Liver (tissue), 3 donors: ENCODE results near the gene TMEM51.

Source experiments
- ATF3 ChIP-seq: IDR thresholded peaks from 2 replicates; pipeline ENCODE4 v1.6.1; 2016; ENCODE audit warnings: antibody characterized with exemption
- CTCF ChIP-seq: fragments of 150-350 bp; IDR thresholded peaks from 2 replicates; pipeline ENCODE4 v1.5.1; 2017; ENCODE audit warnings: improper control_type of control experiment, low read depth, low read length; ENCODE audit not compliant: missing input control
- FOXA1 ChIP-seq: IDR thresholded peaks from 2 replicates; pipeline ENCODE4 v1.6.1; 2016; ENCODE audit warnings: antibody characterized with exemption
- GABPA ChIP-seq, 2 donors: IDR thresholded peaks in 1 of 2; conservative IDR thresholded peaks in 1 of 2; 2 replicates each; pipeline ENCODE4 v1.6.1; 2016; ENCODE audit warnings: antibody characterized with exemption in 2 of 2, mild to moderate bottlenecking in 1 of 2, moderate library complexity in 1 of 2
- JUND ChIP-seq, 2 donors: IDR thresholded peaks; 2 replicates each; pipeline ENCODE4 v1.6.1; 2016; ENCODE audit warnings: antibody characterized with exemption in 2 of 2
- RAD21 ChIP-seq, 2 donors: IDR thresholded peaks; 2 replicates each; pipeline ENCODE4 v1.6.1; 2016; ENCODE audit warnings: antibody characterized with exemption in 2 of 2, mild to moderate bottlenecking in 2 of 2
- SP1 ChIP-seq: IDR thresholded peaks from 2 replicates; pipeline ENCODE4 v1.6.1; 2018; ENCODE audit warnings: antibody characterized with exemption, mild to moderate bottlenecking
- TAF1 ChIP-seq: conservative IDR thresholded peaks from 2 replicates; pipeline ENCODE4 v1.6.1; 2016; ENCODE audit warnings: antibody characterized with exemption, mild to moderate bottlenecking
- YY1 ChIP-seq: IDR thresholded peaks from 2 replicates; pipeline ENCODE4 v1.6.1; 2016; ENCODE audit warnings: antibody characterized with exemption, mild to moderate bottlenecking
- ZBTB33 ChIP-seq: IDR thresholded peaks from 2 replicates; pipeline ENCODE4 v1.6.1; 2016; ENCODE audit warnings: antibody characterized with exemption
- TF ChIP-seq, protein P1 (sequence below): IDR thresholded peaks from 2 replicates; pipeline ENCODE4 v1.6.1; 2016; ENCODE audit warnings: antibody characterized with exemption
- donor health status: healthy.
- donor health status: healthy.

- TF ChIP-seq CTCF (no peak), TAF1 (no peak), GABPA (IDR thresholded peaks at IDR 0.05 in 1 of 2, conservative IDR thresholded peaks at IDR 0.05 in 1 of 2) (no peak), YY1 (no peak), ZBTB33 (no peak), RAD21 (IDR thresholded peaks at IDR 0.05) (no peak), SP1 (no peak), JUND (IDR thresholded peaks at IDR 0.05) (no peak), FOXA1 (no peak), ATF3 (no peak)
- TF ChIP-seq, protein P1, sequence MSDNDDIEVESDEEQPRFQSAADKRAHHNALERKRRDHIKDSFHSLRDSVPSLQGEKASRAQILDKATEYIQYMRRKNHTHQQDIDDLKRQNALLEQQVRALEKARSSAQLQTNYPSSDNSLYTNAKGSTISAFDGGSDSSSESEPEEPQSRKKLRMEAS = no peak
Measured at GRCh38 chr1:15201221-15201620, 47.7 kb downstream of the TMEM51 start.
